ENCODE measurements around the gene DFFB. TPM values are rescaled to one million over a fixed set of nuclear protein-coding genes. Genes with fewer than 3 reads are reported as not detected.

The DFFB gene
- total and polyA plus RNA-seq, 2 donors (not counting 3 experiments of a cell fraction or from before 2014, with no cell fraction given), result 11.7 to 11.8 TPM

DNA sequence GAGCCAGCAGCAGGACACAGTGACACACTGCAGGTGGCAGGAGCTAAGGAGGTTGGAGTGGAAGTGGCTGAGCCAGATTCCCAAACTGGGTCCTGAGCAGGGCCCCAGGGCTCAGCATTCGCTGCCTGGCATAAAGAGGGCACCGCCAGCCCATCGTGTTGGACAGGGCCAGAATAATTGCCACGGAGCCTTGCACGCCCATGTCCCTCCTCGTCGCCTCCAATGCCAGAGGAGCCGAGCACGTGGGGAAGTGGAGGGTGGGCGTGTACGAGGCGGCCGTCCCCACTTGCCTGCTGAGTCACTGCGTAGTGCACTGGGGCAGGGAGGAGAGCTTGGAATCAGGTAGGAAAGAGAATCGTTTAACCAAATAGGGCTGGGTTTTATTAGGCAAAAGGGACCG is 34.9 kb upstream of the DFFB start:
- intact Hi-C loops (cut with micrococcal nuclease), result no loop called here
- Histone ChIP-seq H3K79me2 (ENCODE audit: control insufficient read depth, insufficient read depth, low read length) (no peaks in the 10 kb centered on the region), H3K4me3 (replicated peaks in 1 of 3; ENCODE audit: insufficient read depth in 1 of 3, low read depth in 1 of 3, low read length in 3 of 3) (no peak overlapping the region), H3K9me1 (replicated peaks; ENCODE audit: control insufficient read depth, extremely low read depth, insufficient read depth, low read length) (no peaks in the 10 kb centered on the region), H3K4me1 (ENCODE audit: control insufficient read depth, extremely low read depth, insufficient read depth, low read length) (no peaks in the 10 kb centered on the region), H3K9me3 (replicated peaks; ENCODE audit: control insufficient read depth, insufficient read depth, low read length) (no peaks in the 10 kb centered on the region), H3K27me3 (ENCODE audit: control insufficient read depth in 2 of 2, insufficient read depth in 2 of 2, low read length in 2 of 2) (no peaks in the 10 kb centered on the region), H3K4me2 (ENCODE audit: insufficient read depth, low read length) (no peak overlapping the region), H3K36me3 (ENCODE audit: control insufficient read depth in 2 of 2, extremely low read depth in 1 of 2, insufficient read depth in 2 of 2, low read length in 2 of 2) (peaks cover 0 to 13% of the 10 kb centered on the region in 2 experiments), H3K27ac (ENCODE audit: insufficient read depth, low read depth, low read length) (no peak overlapping the region), H2AFZ (ENCODE audit: low read depth, low read length) (no peak overlapping the region), H3K9ac (replicated peaks; ENCODE audit: extremely low read depth, insufficient read depth, low read length) (no peak overlapping the region), H4K20me1 (replicated peaks; ENCODE audit: control insufficient read depth, extremely low read depth, insufficient read depth, low read length) (no peaks in the 10 kb centered on the region)
- POLR2A ChIA-PET, result no interaction called here
- CTCF ChIA-PET, result no interaction called here
- dilution Hi-C loops (cut with MboI; ENCODE audit: extremely low pct_ligation_motif_present, low sequenced_read_pairs), result no loop called here
- DNase-seq (ENCODE audit: low read depth, low spot score) (no peak), FAIRE-seq (no peak)
- no TSS peak for BruUV-seq (replicated peaks)
- TF ChIP-seq GATA2 (IDR thresholded peaks at IDR 0.05; ENCODE audit: insufficient read depth, insufficient read length, low read depth, low read length) (no peak), FOS (IDR thresholded peaks at IDR 0.05; ENCODE audit: borderline replicate concordance, insufficient read depth, low read length) (no peak), JUN (IDR thresholded peaks at IDR 0.05; ENCODE audit: borderline replicate concordance, insufficient read depth, insufficient read length, low read depth) (no peak), POLR2AphosphoS5 (IDR thresholded peaks at IDR 0.05; ENCODE audit: insufficient read depth, low read depth, low read length) (no peak), MYC (IDR thresholded peaks at IDR 0.05; ENCODE audit: low read depth, low read length) (no peak), EZH2 (IDR thresholded peaks at IDR 0.05; ENCODE audit: borderline replicate concordance, low read depth, low read length, severe bottlenecking) (no peak), POLR2A (IDR thresholded peaks at IDR 0.05; ENCODE audit: low read depth, low read length) (no peak)
- TF ChIP-seq, protein P1, sequence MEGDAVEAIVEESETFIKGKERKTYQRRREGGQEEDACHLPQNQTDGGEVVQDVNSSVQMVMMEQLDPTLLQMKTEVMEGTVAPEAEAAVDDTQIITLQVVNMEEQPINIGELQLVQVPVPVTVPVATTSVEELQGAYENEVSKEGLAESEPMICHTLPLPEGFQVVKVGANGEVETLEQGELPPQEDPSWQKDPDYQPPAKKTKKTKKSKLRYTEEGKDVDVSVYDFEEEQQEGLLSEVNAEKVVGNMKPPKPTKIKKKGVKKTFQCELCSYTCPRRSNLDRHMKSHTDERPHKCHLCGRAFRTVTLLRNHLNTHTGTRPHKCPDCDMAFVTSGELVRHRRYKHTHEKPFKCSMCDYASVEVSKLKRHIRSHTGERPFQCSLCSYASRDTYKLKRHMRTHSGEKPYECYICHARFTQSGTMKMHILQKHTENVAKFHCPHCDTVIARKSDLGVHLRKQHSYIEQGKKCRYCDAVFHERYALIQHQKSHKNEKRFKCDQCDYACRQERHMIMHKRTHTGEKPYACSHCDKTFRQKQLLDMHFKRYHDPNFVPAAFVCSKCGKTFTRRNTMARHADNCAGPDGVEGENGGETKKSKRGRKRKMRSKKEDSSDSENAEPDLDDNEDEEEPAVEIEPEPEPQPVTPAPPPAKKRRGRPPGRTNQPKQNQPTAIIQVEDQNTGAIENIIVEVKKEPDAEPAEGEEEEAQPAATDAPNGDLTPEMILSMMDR (IDR thresholded peaks at IDR 0.05; ENCODE audit: extremely low read depth in 1 of 2, insufficient read depth in 1 of 2, low read depth in 1 of 2, low read length in 2 of 2), result no peak
- TF ChIP-seq, protein P2, sequence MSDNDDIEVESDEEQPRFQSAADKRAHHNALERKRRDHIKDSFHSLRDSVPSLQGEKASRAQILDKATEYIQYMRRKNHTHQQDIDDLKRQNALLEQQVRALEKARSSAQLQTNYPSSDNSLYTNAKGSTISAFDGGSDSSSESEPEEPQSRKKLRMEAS (IDR thresholded peaks at IDR 0.05; ENCODE audit: insufficient read depth, insufficient read length), result no peak
